ENCODE measurements around the gene RARRES1. TPM values are rescaled to one million over a fixed set of nuclear protein-coding genes. Genes with fewer than 3 reads are reported as not detected.

Gene RARRES1
- polyA plus RNA-seq, 2 of the 4 experiments (the other 2 are of a cell fraction): 10.9 to 33.4 TPM

DNA sequence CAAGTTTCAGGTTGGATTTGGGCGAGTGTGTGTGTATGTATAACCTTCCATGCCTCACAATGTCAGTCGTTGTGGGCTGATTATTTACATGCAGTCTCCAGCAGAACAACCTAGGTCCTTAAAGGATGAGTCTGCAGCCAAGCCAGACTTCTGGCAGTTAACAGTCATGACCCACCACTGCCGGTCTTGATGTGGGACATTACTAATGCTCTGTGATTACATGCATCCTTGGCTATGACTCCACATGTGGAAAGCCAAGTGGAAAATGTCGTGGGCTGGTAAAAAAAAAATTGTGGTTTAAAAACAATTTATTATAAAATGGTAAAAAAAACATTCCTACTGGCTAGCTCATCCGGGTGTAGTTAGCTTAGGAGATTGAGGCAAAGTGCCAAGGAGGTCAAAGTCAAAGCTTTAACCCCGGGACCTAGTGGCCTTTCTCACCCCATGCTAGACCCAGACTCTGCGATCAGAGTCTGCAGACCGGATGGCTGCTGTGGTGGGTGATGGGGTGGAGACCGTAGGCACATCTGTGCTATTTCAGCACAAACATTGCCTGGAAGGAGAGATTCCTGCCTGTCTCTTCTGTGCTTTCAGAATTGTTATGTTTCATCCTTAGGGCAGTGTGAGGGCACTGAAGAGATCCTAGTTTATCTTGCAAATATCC, 6.8 kb downstream of the RARRES1 start:
- peak overlapping the region; percentile 80 to 90 for H3K27ac ChIP-seq
- FAIRE-seq: no peak
- H3K4me3 ChIP-seq: no peak overlapping the region
- peak; percentile 67 to 68 for ATAC-seq
- H3K9me3 ChIP-seq: no peaks in the 10 kb centered on the region
- peak; percentile 60 to 83 for DNase-seq (ENCODE audit: low read depth in 1 of 2, low spot score in 1 of 2)
- peaks cover 81% of the 10 kb centered on the region for H3K4me1 ChIP-seq
- ChIA-PET CTCF (interaction anchor here (0.7 to 11.7 kb wide), 8 partner anchors 12 to 67 kb away, joined by 3 to 202 read pairs (median 12); partner anchors contain the start of gene LXN), POLR2A (interaction anchor here (1.0 kb wide), 1 partner anchor 81 kb away, joined by 4 read pairs; the partner anchor contains the start of gene GFM1)
- peak overlapping the region; percentile 59 for H3K4me2 ChIP-seq
- WGBS (ENCODE audit: missing lambda C conversion rate): 2% methylated on average over 9 of the region's 9 CpGs
- TF ChIP-seq RAD21 (conservative IDR thresholded peaks at IDR 0.05 in 1 of 2, IDR thresholded peaks at IDR 0.05 in 1 of 2): 0 out of 5 replicates have a peak, but pooled peaks of 1 of the 2 experiments have one; percentile 23
- TF ChIP-seq EHF (CRISPR knock-in tag; IDR thresholded peaks at IDR 0.05): no peak
- TF ChIP-seq, protein P1, sequence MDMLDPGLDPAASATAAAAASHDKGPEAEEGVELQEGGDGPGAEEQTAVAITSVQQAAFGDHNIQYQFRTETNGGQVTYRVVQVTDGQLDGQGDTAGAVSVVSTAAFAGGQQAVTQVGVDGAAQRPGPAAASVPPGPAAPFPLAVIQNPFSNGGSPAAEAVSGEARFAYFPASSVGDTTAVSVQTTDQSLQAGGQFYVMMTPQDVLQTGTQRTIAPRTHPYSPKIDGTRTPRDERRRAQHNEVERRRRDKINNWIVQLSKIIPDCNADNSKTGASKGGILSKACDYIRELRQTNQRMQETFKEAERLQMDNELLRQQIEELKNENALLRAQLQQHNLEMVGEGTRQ (IDR thresholded peaks at IDR 0.05): no peak
- TF ChIP-seq SMC3 (IDR thresholded peaks at IDR 0.05): no peak
- TF ChIP-seq FOXS1 (CRISPR knock-in tag; IDR thresholded peaks at IDR 0.05): no peak
- TF ChIP-seq HOXA7 (CRISPR knock-in tag; IDR thresholded peaks at IDR 0.05): no peak
- no peak for TF ChIP-seq SREBF2 (IDR thresholded peaks at IDR 0.05)
- TF ChIP-seq NFE2L2 (conservative IDR thresholded peaks at IDR 0.05; ENCODE audit: low read length): no peak
- no peak for TF ChIP-seq E2F6 (IDR thresholded peaks at IDR 0.05; ENCODE audit: borderline replicate concordance, low read depth)
- TF ChIP-seq ZNF302 (CRISPR knock-in tag; IDR thresholded peaks at IDR 0.05): no peak
- TF ChIP-seq, protein P2, sequence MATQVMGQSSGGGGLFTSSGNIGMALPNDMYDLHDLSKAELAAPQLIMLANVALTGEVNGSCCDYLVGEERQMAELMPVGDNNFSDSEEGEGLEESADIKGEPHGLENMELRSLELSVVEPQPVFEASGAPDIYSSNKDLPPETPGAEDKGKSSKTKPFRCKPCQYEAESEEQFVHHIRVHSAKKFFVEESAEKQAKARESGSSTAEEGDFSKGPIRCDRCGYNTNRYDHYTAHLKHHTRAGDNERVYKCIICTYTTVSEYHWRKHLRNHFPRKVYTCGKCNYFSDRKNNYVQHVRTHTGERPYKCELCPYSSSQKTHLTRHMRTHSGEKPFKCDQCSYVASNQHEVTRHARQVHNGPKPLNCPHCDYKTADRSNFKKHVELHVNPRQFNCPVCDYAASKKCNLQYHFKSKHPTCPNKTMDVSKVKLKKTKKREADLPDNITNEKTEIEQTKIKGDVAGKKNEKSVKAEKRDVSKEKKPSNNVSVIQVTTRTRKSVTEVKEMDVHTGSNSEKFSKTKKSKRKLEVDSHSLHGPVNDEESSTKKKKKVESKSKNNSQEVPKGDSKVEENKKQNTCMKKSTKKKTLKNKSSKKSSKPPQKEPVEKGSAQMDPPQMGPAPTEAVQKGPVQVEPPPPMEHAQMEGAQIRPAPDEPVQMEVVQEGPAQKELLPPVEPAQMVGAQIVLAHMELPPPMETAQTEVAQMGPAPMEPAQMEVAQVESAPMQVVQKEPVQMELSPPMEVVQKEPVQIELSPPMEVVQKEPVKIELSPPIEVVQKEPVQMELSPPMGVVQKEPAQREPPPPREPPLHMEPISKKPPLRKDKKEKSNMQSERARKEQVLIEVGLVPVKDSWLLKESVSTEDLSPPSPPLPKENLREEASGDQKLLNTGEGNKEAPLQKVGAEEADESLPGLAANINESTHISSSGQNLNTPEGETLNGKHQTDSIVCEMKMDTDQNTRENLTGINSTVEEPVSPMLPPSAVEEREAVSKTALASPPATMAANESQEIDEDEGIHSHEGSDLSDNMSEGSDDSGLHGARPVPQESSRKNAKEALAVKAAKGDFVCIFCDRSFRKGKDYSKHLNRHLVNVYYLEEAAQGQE (IDR thresholded peaks at IDR 0.05): no peak
- no peak for TF ChIP-seq HOXB5 (CRISPR knock-in tag; IDR thresholded peaks at IDR 0.05)
- TF ChIP-seq CHD2 (IDR thresholded peaks at IDR 0.05; ENCODE audit: low read length, partially characterized antibody): no peak
- TF ChIP-seq TP53 (CRISPR knock-in tag; IDR thresholded peaks at IDR 0.05): no peak
- TF ChIP-seq, protein P3, sequence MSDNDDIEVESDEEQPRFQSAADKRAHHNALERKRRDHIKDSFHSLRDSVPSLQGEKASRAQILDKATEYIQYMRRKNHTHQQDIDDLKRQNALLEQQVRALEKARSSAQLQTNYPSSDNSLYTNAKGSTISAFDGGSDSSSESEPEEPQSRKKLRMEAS (IDR thresholded peaks at IDR 0.05): no peak
- TF ChIP-seq ZFP36 (IDR thresholded peaks at IDR 0.05; ENCODE audit: borderline replicate concordance, partially characterized antibody): no peak
- no peak for TF ChIP-seq CBX8 (IDR thresholded peaks at IDR 0.05)
- TF ChIP-seq POLR2AphosphoS2 (conservative IDR thresholded peaks at IDR 0.05; ENCODE audit: low read length): no peak
- TF ChIP-seq EHMT2 (IDR thresholded peaks at IDR 0.05; ENCODE audit: low read depth): no peak
- no peak for TF ChIP-seq KDM1A (IDR thresholded peaks at IDR 0.05; ENCODE audit: low read depth)
- TF ChIP-seq ELK1 (IDR thresholded peaks at IDR 0.05; ENCODE audit: low read depth, low read length): no peak
- no peak; the same call in 2 of the 3 replicates for TF ChIP-seq BCL3 (IDR thresholded peaks at IDR 0.05)
- no peak for TF ChIP-seq HDAC2 (IDR thresholded peaks at IDR 0.05)
- no peak for TF ChIP-seq CTCF (IDR thresholded peaks at IDR 0.05)
- TF ChIP-seq HOXB13 (CRISPR knock-in tag; IDR thresholded peaks at IDR 0.05; ENCODE audit: low read depth): no peak
- no peak for TF ChIP-seq MYC (IDR thresholded peaks at IDR 0.05; ENCODE audit: borderline replicate concordance, low read length)
- no peak for TF ChIP-seq NR3C1 (IDR thresholded peaks at IDR 0.05)
- no peak for TF ChIP-seq PHF8 (IDR thresholded peaks at IDR 0.05; ENCODE audit: borderline replicate concordance, low read depth)
- TF ChIP-seq FOSL2 (IDR thresholded peaks at IDR 0.05): peak; percentile 37; the same call in 1 of the 2 replicates
- peak; percentile 59 for TF ChIP-seq FOSL2 (CRISPR knock-in tag; IDR thresholded peaks at IDR 0.05)
- TF ChIP-seq JUNB (IDR thresholded peaks at IDR 0.05): peak; percentile 76
- TF ChIP-seq, protein P4, sequence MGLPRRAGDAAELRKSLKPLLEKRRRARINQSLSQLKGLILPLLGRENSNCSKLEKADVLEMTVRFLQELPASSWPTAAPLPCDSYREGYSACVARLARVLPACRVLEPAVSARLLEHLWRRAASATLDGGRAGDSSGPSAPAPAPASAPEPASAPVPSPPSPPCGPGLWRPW (IDR thresholded peaks at IDR 0.05): no peak
